Trophoblast cell (in vitro differentiated cells and primary cell): ENCODE measurements around the gene KRTAP10-2.

Experiments used
- DNase-seq, 2 donors: peaks; one replicate each; pipeline ENCODE4 v3.0.0-alpha.2; 2016
- H2AFZ ChIP-seq: 2 replicates; pipeline ENCODE4 v1.6.1; 2013; ENCODE audit warnings: low read length, moderate library complexity, mild to moderate bottlenecking; ENCODE audit not compliant: insufficient read depth, poor library complexity
- H2AK5ac ChIP-seq: 2 replicates; pipeline ENCODE4 v1.6.1; 2013; ENCODE audit warnings: mild to moderate bottlenecking, low read length
- H2BK120ac ChIP-seq: 2 replicates; pipeline ENCODE4 v1.6.1; 2013; ENCODE audit warnings: low read length, mild to moderate bottlenecking, moderate library complexity; ENCODE audit not compliant: insufficient read depth, poor library complexity
- H2BK12ac ChIP-seq: 2 replicates; pipeline ENCODE4 v1.6.1; 2013; ENCODE audit warnings: mild to moderate bottlenecking, low read length, moderate library complexity
- H2BK5ac ChIP-seq: 2 replicates; pipeline ENCODE4 v1.6.1; 2013; ENCODE audit warnings: low read length, low read depth, moderate library complexity, mild to moderate bottlenecking; ENCODE audit not compliant: poor library complexity
- H3K14ac ChIP-seq: 2 replicates; pipeline ENCODE4 v1.6.1; 2013; ENCODE audit warnings: mild to moderate bottlenecking, low read length
- H3K18ac ChIP-seq: 2 replicates; pipeline ENCODE4 v1.6.1; 2013; ENCODE audit warnings: mild to moderate bottlenecking, low read length
- H3K23ac ChIP-seq: 2 replicates; pipeline ENCODE4 v1.6.1; 2013; ENCODE audit warnings: low read length
- H3K27ac ChIP-seq: 2 replicates; pipeline ENCODE4 v1.5.1; 2013; ENCODE audit warnings: low read depth, mild to moderate bottlenecking, inconsistent platforms, low read length, moderate library complexity
- H3K27me3 ChIP-seq: 2 replicates; pipeline ENCODE4 v1.6.1; 2013; ENCODE audit warnings: inconsistent platforms, mild to moderate bottlenecking, low read length, moderate library complexity; ENCODE audit not compliant: insufficient read depth
- H3K36me3 ChIP-seq, 2 experiments: 1 replicate in 1 of 2; 2 replicates in 1 of 2; pipeline ENCODE4 v1.6.1; 2013; ENCODE audit warnings: low read length in 2 of 2, mild to moderate bottlenecking in 2 of 2, moderate library complexity in 1 of 2; ENCODE audit not compliant: insufficient read depth in 2 of 2, control insufficient read depth in 1 of 2
- H3K4ac ChIP-seq: 2 replicates; pipeline ENCODE4 v1.6.1; 2013; ENCODE audit warnings: low read depth, mild to moderate bottlenecking, low read length, moderate library complexity
- H3K4me1 ChIP-seq, 2 experiments: 1 replicate in 1 of 2; 2 replicates in 1 of 2; pipeline ENCODE4 v1.6.1; 2013; ENCODE audit warnings: low read length in 2 of 2, mild to moderate bottlenecking in 2 of 2, moderate library complexity in 1 of 2; ENCODE audit not compliant: insufficient read depth in 2 of 2, control insufficient read depth in 1 of 2
- H3K4me2 ChIP-seq: 2 replicates; pipeline ENCODE4 v1.6.1; 2013; ENCODE audit warnings: inconsistent platforms, mild to moderate bottlenecking, low read length, moderate library complexity
- H3K4me3 ChIP-seq: 2 replicates; pipeline ENCODE4 v1.5.1; 2013; ENCODE audit warnings: mild to moderate bottlenecking, low read depth, low read length, inconsistent platforms
- H3K79me1 ChIP-seq: one replicate; pipeline ENCODE4 v1.6.1; 2013; ENCODE audit warnings: low read length
- H3K79me2 ChIP-seq: 2 replicates; pipeline ENCODE4 v1.6.1; 2013; ENCODE audit warnings: low read length, mild to moderate bottlenecking; ENCODE audit not compliant: control insufficient read depth, insufficient read depth, poor library complexity
- H3K9ac ChIP-seq: 2 replicates; pipeline ENCODE4 v1.6.1; 2013; ENCODE audit warnings: mild to moderate bottlenecking, low read length
- H3K9me3 ChIP-seq: 2 replicates; pipeline ENCODE4 v1.6.1; 2013; ENCODE audit warnings: low read depth, mild to moderate bottlenecking, control low read depth, inconsistent platforms, low read length; ENCODE audit not compliant: insufficient read depth
- H4K12ac ChIP-seq: 2 replicates; pipeline ENCODE4 v1.6.1; 2013; ENCODE audit warnings: low read depth, mild to moderate bottlenecking, low read length, moderate library complexity
- H4K8ac ChIP-seq: 2 replicates; pipeline ENCODE4 v1.6.1; 2013; ENCODE audit warnings: low read depth, mild to moderate bottlenecking, low read length, moderate library complexity
- H4K91ac ChIP-seq: one replicate; pipeline ENCODE4 v1.6.1; 2013; ENCODE audit warnings: low read depth, mild to moderate bottlenecking, low read length, moderate library complexity
- WGBS: extraction: QIAGEN DNeasy Blood & Tissue Kit; methylation state at CpG from one replicate; pipeline ENCODE4 v1.1.7; 2013; ENCODE audit warnings: missing lambda C conversion rate; ENCODE audit not compliant: insufficient read length, insufficient coverage; ENCODE audit errors: extremely low coverage; 5-methylcytosine and 5-hydroxymethylcytosine counted together

KRTAP10-2 gene

GRCh38 chr21:44514746-44515358 lies 36.5 kb downstream of the KRTAP10-2 start:
- Histone ChIP-seq H2BK120ac (no peak overlapping the region), H3K4ac (no peak overlapping the region), H3K79me2 (no peaks in the 10 kb centered on the region), H3K79me1 (no peaks in the 10 kb centered on the region), H3K23ac (no peak overlapping the region), H3K4me3 (no peak overlapping the region), H3K27me3 (no peaks in the 10 kb centered on the region), H4K8ac (no peak overlapping the region), H2AK5ac (no peak overlapping the region), H2BK5ac (no peak overlapping the region), H3K27ac (no peak overlapping the region), H3K36me3 (no peaks in the 10 kb centered on the region), H4K91ac (no peak overlapping the region), H3K9ac (no peak overlapping the region), H4K12ac (no peak overlapping the region), H3K4me1 (peaks cover 3 to 7% of the 10 kb centered on the region in 2 experiments), H2BK12ac (no peak overlapping the region), H2AFZ (no peak overlapping the region), H3K4me2 (no peak overlapping the region), H3K14ac (no peak overlapping the region), H3K9me3 (peaks cover 11% of the 10 kb centered on the region), H3K18ac (no peak overlapping the region)
- DNase-seq, result no peak
- no CpG with 5 or more reads among the region's 11 CpGs for WGBS

- Histone ChIP-seq H4K91ac (no peak overlapping the region), H3K18ac (no peak overlapping the region), H3K4ac (no peak overlapping the region), H3K4me1 (peaks cover 3 to 7% of the 10 kb centered on the region in 2 experiments), H2BK5ac (no peak overlapping the region), H3K36me3 (no peaks in the 10 kb centered on the region), H3K79me1 (no peaks in the 10 kb centered on the region), H2BK12ac (no peak overlapping the region), H3K4me3 (no peak overlapping the region), H3K9me3 (peaks cover 4% of the 10 kb centered on the region), H2AK5ac (no peak overlapping the region), H3K9ac (no peak overlapping the region), H3K79me2 (no peaks in the 10 kb centered on the region), H4K8ac (no peak overlapping the region), H2BK120ac (no peak overlapping the region), H3K27me3 (no peaks in the 10 kb centered on the region), H3K4me2 (no peak overlapping the region), H4K12ac (no peak overlapping the region), H3K27ac (no peak overlapping the region), H3K14ac (no peak overlapping the region), H3K23ac (no peak overlapping the region), H2AFZ (no peak overlapping the region)
- no CpG with 5 or more reads among the region's 7 CpGs for WGBS
- no peak for DNase-seq
These were observed 37.1 kb downstream of the KRTAP10-2 start for GRCh38 chr21:44514218-44514520.

- no peak overlapping the region for H3K4me3 ChIP-seq
- no peaks in the 10 kb centered on the region for H3K36me3 ChIP-seq
- H3K4ac ChIP-seq, result no peak overlapping the region
- H3K27ac ChIP-seq, result no peak overlapping the region
- H3K4me1 ChIP-seq, result peaks cover 3 to 7% of the 10 kb centered on the region in 2 experiments
- H2BK120ac ChIP-seq, result no peak overlapping the region
- no peak for DNase-seq
- H4K12ac ChIP-seq, result no peak overlapping the region
- no peaks in the 10 kb centered on the region for H3K79me2 ChIP-seq
- H2AK5ac ChIP-seq, result no peak overlapping the region
- H2AFZ ChIP-seq, result no peak overlapping the region
- H2BK5ac ChIP-seq, result no peak overlapping the region
- no CpG with 5 or more reads among the region's 15 CpGs for WGBS
- H3K4me2 ChIP-seq, result no peak overlapping the region
- peaks cover 3% of the 10 kb centered on the region for H3K9me3 ChIP-seq
- no peaks in the 10 kb centered on the region for H3K27me3 ChIP-seq
- H3K79me1 ChIP-seq, result no peaks in the 10 kb centered on the region
- H2BK12ac ChIP-seq, result no peak overlapping the region
- H4K91ac ChIP-seq, result no peak overlapping the region
- H3K14ac ChIP-seq, result no peak overlapping the region
- H4K8ac ChIP-seq, result no peak overlapping the region
- no peak overlapping the region for H3K9ac ChIP-seq
- H3K18ac ChIP-seq, result no peak overlapping the region
- H3K23ac ChIP-seq, result no peak overlapping the region
These were observed 37.7 kb downstream of the KRTAP10-2 start for GRCh38 chr21:44513389-44514217.

- Histone ChIP-seq H3K27ac (no peak overlapping the region), H3K4ac (no peak overlapping the region), H2AFZ (no peak overlapping the region), H2BK120ac (no peak overlapping the region), H4K8ac (no peak overlapping the region), H4K12ac (no peak overlapping the region), H3K4me1 (peaks cover 3 to 7% of the 10 kb centered on the region in 2 experiments), H3K4me2 (no peak overlapping the region), H3K27me3 (no peaks in the 10 kb centered on the region), H3K18ac (no peak overlapping the region), H2BK12ac (no peak overlapping the region), H2AK5ac (no peak overlapping the region), H4K91ac (no peak overlapping the region), H3K23ac (no peak overlapping the region), H3K4me3 (no peak overlapping the region), H2BK5ac (no peak overlapping the region), H3K9ac (no peak overlapping the region), H3K14ac (no peak overlapping the region), H3K36me3 (no peaks in the 10 kb centered on the region), H3K79me2 (no peaks in the 10 kb centered on the region), H3K9me3 (peaks cover 3% of the 10 kb centered on the region), H3K79me1 (no peaks in the 10 kb centered on the region)
- DNase-seq, result no peak
- no CpG with 5 or more reads among the region's 21 CpGs for WGBS
These were observed 38.6 kb downstream of the KRTAP10-2 start for GRCh38 chr21:44512496-44513388.
